Neural cell (in vitro differentiated cells): ENCODE measurements around the gene UCK2. TPM values are rescaled to one million over a fixed set of nuclear protein-coding genes. Genes with fewer than 3 reads are reported as not detected.

Experiments
- H2AFZ ChIP-seq: fragments of 200-600, 300-800 bp; sonication (generic), shearing (Covaris generic); 2 replicates; pipeline ENCODE4 v1.6.0; 2014; ENCODE audit warnings: low read depth, mild to moderate bottlenecking, antibody characterized with exemption, low read length, moderate library complexity
- H3F3A ChIP-seq: fragments of 200-600 bp; shearing (Covaris generic); 2 replicates; pipeline ENCODE4 v1.6.1; 2016; ENCODE audit warnings: mild to moderate bottlenecking, moderate library complexity, mixed read lengths, antibody characterized with exemption, low read length; ENCODE audit not compliant: insufficient read depth, poor library complexity, severe bottlenecking
- H3K27ac ChIP-seq: fragments of 200-600, 300-800 bp; sonication (generic), shearing (Covaris generic); 2 replicates; pipeline ENCODE4 v1.5.1; 2014; ENCODE audit warnings: mild to moderate bottlenecking, low read length, moderate library complexity
- H3K27me3 ChIP-seq: fragments of 300-800, 200-600 bp; sonication (generic), shearing (Covaris generic); 2 replicates; pipeline ENCODE4 v1.6.0; 2014; ENCODE audit warnings: mild to moderate bottlenecking, low read depth, low read length, moderate library complexity; ENCODE audit not compliant: insufficient read depth
- H3K36me3 ChIP-seq: fragments of 300-800, 200-600 bp; sonication (generic), shearing (Covaris generic); 2 replicates; pipeline ENCODE4 v1.5.1; 2014; ENCODE audit warnings: mild to moderate bottlenecking, antibody characterized with exemption, low read length, moderate library complexity; ENCODE audit not compliant: insufficient read depth
- H3K4me2 ChIP-seq: fragments of 300-800, 200-600 bp; sonication (generic), shearing (Covaris generic); 2 replicates; pipeline ENCODE4 v1.6.0; 2014; ENCODE audit warnings: mild to moderate bottlenecking, low read length
- H3K4me3 ChIP-seq: fragments of 300-800, 200-600 bp; sonication (generic), shearing (Covaris generic); 2 replicates; pipeline ENCODE4 v1.5.1; 2014; ENCODE audit warnings: mild to moderate bottlenecking, low read length, moderate library complexity
- H3K79me2 ChIP-seq: fragments of 200-600 bp; shearing (Covaris generic); replicated peaks from 2 replicates; pipeline ENCODE4 v1.6.0; 2014; ENCODE audit warnings: mild to moderate bottlenecking, low read length, moderate library complexity; ENCODE audit not compliant: insufficient read depth
- H3K9ac ChIP-seq: fragments of 300-800, 200-600 bp; sonication (generic), shearing (Covaris generic); 2 replicates; pipeline ENCODE4 v1.6.1; 2016; ENCODE audit warnings: mild to moderate bottlenecking, low read length, mixed read lengths
- H3K9me2 ChIP-seq: fragments of 200-600 bp; shearing (Covaris generic); 2 replicates; pipeline ENCODE4 v1.6.1; 2016; ENCODE audit warnings: mild to moderate bottlenecking, low read length, mixed read lengths; ENCODE audit not compliant: insufficient read depth
- H3K9me3 ChIP-seq: fragments of 200-600, 300-800 bp; sonication (generic), shearing (Covaris generic); 2 replicates; pipeline ENCODE4 v1.6.1; 2016; ENCODE audit warnings: mild to moderate bottlenecking, mixed run types, low read length, moderate library complexity, mixed read lengths
- H4K20me1 ChIP-seq: fragments of 200-600 bp; shearing (Covaris generic); 2 replicates; pipeline ENCODE4 v1.6.1; 2016; ENCODE audit warnings: mild to moderate bottlenecking, mixed run types; ENCODE audit not compliant: insufficient read depth
- EP300 ChIP-seq: fragments of 450-650 bp; conservative IDR thresholded peaks from 2 replicates; pipeline ENCODE4 v1.6.1; 2014; ENCODE audit warnings: antibody characterized with exemption, mild to moderate bottlenecking, moderate library complexity; ENCODE audit not compliant: poor library complexity, severe bottlenecking
- EZH2 ChIP-seq: fragments of 200-600, 300-800 bp; shearing (Covaris generic), sonication (generic); IDR thresholded peaks from 2 replicates; pipeline ENCODE4 v1.6.1; 2014; ENCODE audit warnings: antibody characterized with exemption, low read length, borderline replicate concordance, mild to moderate bottlenecking; ENCODE audit not compliant: insufficient read depth, poor library complexity, severe bottlenecking
- MXI1 ChIP-seq: fragments of 450-650 bp; conservative IDR thresholded peaks from 2 replicates; pipeline ENCODE4 v1.6.1; 2014; ENCODE audit warnings: antibody characterized with exemption, mild to moderate bottlenecking; ENCODE audit not compliant: poor library complexity, severe bottlenecking
- POLR2AphosphoS5 ChIP-seq: IDR thresholded peaks from 2 replicates; pipeline ENCODE4 v1.6.1; 2012
- RAD21 ChIP-seq: fragments of 450-650 bp; conservative IDR thresholded peaks from 2 replicates; pipeline ENCODE4 v1.6.1; 2014; ENCODE audit warnings: antibody characterized with exemption, mild to moderate bottlenecking, moderate library complexity
- REST ChIP-seq: IDR thresholded peaks from 2 replicates; pipeline ENCODE4 v1.6.1; 2012; ENCODE audit warnings: borderline replicate concordance
- SMC3 ChIP-seq: fragments of 450-650 bp; conservative IDR thresholded peaks from 2 replicates; pipeline ENCODE4 v1.6.1; 2014; ENCODE audit warnings: antibody characterized with exemption, mild to moderate bottlenecking, moderate library complexity; ENCODE audit not compliant: poor library complexity
- TAF1 ChIP-seq: IDR thresholded peaks from 2 replicates; pipeline ENCODE4 v1.6.1; 2012; ENCODE audit warnings: low read depth
- polyA plus RNA-seq: library from polyadenylated mRNA; depleted of rRNA; stranded (reverse); fragments of >200 nt; gene quantifications from 2 replicates; pipeline ENCODE4 v1.2.3, GENCODE V29; 2014
- TF ChIP-seq, protein P1 (sequence below): fragments of 450-650 bp; IDR thresholded peaks from 2 replicates; pipeline ENCODE4 v1.5.1; 2014; ENCODE audit warnings: antibody characterized with exemption, mild to moderate bottlenecking, moderate library complexity; ENCODE audit not compliant: poor library complexity, severe bottlenecking

Gene UCK2
- polyA plus RNA-seq, 1 donor from 2014 or later = 36.0 TPM

DNA sequence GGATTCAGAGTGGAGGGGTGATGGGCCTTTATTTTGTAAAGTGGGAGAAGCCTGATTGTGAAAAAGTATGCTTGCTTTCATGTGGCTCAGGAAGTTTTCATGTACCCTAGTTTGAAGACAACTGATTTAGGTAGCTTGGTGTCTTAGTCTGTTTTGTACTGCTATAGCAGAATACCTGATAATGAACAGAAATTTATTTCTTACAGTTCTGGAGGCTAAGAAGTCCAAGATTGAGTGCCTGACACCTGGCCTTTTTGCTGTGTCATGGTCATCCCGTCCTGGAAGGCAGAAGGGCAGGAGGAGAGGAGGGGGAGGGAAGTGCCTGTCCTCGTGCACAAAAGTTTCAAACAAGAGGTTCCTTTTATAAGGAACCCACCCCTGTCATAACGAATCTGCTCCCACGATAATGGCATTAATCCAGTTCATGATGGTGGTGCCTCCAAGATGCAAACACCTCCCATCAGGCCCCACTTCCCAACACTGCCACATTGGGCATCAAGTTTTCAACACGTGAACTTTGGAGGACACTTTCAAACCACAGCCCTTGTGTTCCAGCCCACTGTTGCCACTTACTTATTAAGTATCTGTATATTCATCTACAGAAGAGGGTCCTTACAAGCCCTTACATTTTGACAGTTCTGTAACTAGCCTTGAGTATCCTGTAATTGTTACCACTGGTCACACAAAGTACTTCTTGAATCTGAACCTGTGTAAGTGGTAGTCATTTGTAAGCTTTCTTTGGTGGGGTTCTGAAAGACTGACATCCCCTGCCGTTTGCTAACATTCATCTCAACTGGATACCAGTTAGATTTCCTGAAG lies 9.5 kb downstream of the UCK2 start:
- TF ChIP-seq POLR2AphosphoS5 (no peak), MXI1 (no peak), EZH2 (no peak), REST (no peak), RAD21 (no peak), TAF1 (no peak), SMC3 (no peak), EP300 (no peak)
- TF ChIP-seq, protein P1, sequence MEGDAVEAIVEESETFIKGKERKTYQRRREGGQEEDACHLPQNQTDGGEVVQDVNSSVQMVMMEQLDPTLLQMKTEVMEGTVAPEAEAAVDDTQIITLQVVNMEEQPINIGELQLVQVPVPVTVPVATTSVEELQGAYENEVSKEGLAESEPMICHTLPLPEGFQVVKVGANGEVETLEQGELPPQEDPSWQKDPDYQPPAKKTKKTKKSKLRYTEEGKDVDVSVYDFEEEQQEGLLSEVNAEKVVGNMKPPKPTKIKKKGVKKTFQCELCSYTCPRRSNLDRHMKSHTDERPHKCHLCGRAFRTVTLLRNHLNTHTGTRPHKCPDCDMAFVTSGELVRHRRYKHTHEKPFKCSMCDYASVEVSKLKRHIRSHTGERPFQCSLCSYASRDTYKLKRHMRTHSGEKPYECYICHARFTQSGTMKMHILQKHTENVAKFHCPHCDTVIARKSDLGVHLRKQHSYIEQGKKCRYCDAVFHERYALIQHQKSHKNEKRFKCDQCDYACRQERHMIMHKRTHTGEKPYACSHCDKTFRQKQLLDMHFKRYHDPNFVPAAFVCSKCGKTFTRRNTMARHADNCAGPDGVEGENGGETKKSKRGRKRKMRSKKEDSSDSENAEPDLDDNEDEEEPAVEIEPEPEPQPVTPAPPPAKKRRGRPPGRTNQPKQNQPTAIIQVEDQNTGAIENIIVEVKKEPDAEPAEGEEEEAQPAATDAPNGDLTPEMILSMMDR = no peak
- no peaks in the 10 kb centered on the region for H3K36me3 ChIP-seq
- no peaks in the 10 kb centered on the region for H3K9me3 ChIP-seq
- H3F3A ChIP-seq = no peaks in the 10 kb centered on the region
- H2AFZ ChIP-seq = no peak overlapping the region
- no peak overlapping the region for H3K4me3 ChIP-seq
- no peaks in the 10 kb centered on the region for H3K27me3 ChIP-seq
- H3K79me2 ChIP-seq = peaks cover 90% of the 10 kb centered on the region
- H3K9ac ChIP-seq = no peak overlapping the region
- no peak overlapping the region for H3K4me2 ChIP-seq
- H4K20me1 ChIP-seq = no peaks in the 10 kb centered on the region
- H3K9me2 ChIP-seq = peaks cover 2% of the 10 kb centered on the region
- H3K27ac ChIP-seq = no peak overlapping the region

GRCh38 chr1:165837838-165838364 lies 10.5 kb downstream of the UCK2 start:
- peaks cover 2% of the 10 kb centered on the region for H3K9me2 ChIP-seq
- H3F3A ChIP-seq = no peaks in the 10 kb centered on the region
- no peaks in the 10 kb centered on the region for H3K27me3 ChIP-seq
- H3K36me3 ChIP-seq = no peaks in the 10 kb centered on the region
- peaks cover 81% of the 10 kb centered on the region for H3K79me2 ChIP-seq
- no peak overlapping the region for H3K4me2 ChIP-seq
- no peak overlapping the region for H3K4me3 ChIP-seq
- no peak overlapping the region for H2AFZ ChIP-seq
- H3K27ac ChIP-seq = no peak overlapping the region
- no peaks in the 10 kb centered on the region for H4K20me1 ChIP-seq
- H3K9ac ChIP-seq = no peak overlapping the region
- no peak for TF ChIP-seq TAF1
- TF ChIP-seq SMC3 = no peak
- no peak for TF ChIP-seq EP300
- no peak for TF ChIP-seq RAD21
- TF ChIP-seq, protein P1 = no peak
- no peak for TF ChIP-seq POLR2AphosphoS5
- TF ChIP-seq EZH2 = no peak
- TF ChIP-seq REST = no peak
- TF ChIP-seq MXI1 = no peak
- H3K9me3 ChIP-seq = no peaks in the 10 kb centered on the region
